ACC112 (cell line): ENCODE data around the gene ONECUT2.
"Not testable (repeated sequence)": the region's sequence is repeated elsewhere in the genome, so short reads cannot be mapped to it uniquely, and the experiment has no call there.

Experiments used
- H2AFZ ChIP-seq: fragments of 200-600 bp; sonication (generic); one replicate; pipeline ENCODE4 v1.6.0; 2017; ENCODE audit warnings: antibody characterized with exemption, low read length; ENCODE audit not compliant: unreplicated experiment
- H3K27ac ChIP-seq: fragments of 200-600 bp; sonication (generic); 2 replicates; pipeline ENCODE4 v1.5.1; 2014; ENCODE audit warnings: low read depth, mild to moderate bottlenecking, antibody characterized with exemption, low read length, moderate library complexity
- H3K27me3 ChIP-seq: fragments of 200-600 bp; sonication (generic); 2 replicates; pipeline ENCODE4 v1.6.1; 2014; ENCODE audit warnings: mild to moderate bottlenecking, antibody characterized with exemption, low read length, moderate library complexity, mixed read lengths; ENCODE audit not compliant: insufficient read depth
- H3K36me3 ChIP-seq: fragments of 200-600 bp; sonication (generic); 2 replicates; pipeline ENCODE4 v1.6.1; 2016; ENCODE audit warnings: mild to moderate bottlenecking, antibody characterized with exemption, low read length, moderate library complexity, mixed read lengths; ENCODE audit not compliant: insufficient read depth
- H3K4me1 ChIP-seq: fragments of 200-600 bp; sonication (generic); one replicate; pipeline ENCODE4 v1.6.1; 2016; ENCODE audit warnings: low read length, mixed read lengths; ENCODE audit not compliant: insufficient read depth, unreplicated experiment, control insufficient read depth
- H3K4me3 ChIP-seq: fragments of 200-600 bp; sonication (generic); 2 replicates; pipeline ENCODE4 v1.5.1; 2014; ENCODE audit warnings: mild to moderate bottlenecking, low read depth, low read length
- H3K79me2 ChIP-seq: fragments of 200-600 bp; sonication (generic); one replicate; pipeline ENCODE4 v1.6.0; 2016; ENCODE audit warnings: low read length; ENCODE audit not compliant: control insufficient read depth, unreplicated experiment, insufficient read depth

The ONECUT2 gene

DNA sequence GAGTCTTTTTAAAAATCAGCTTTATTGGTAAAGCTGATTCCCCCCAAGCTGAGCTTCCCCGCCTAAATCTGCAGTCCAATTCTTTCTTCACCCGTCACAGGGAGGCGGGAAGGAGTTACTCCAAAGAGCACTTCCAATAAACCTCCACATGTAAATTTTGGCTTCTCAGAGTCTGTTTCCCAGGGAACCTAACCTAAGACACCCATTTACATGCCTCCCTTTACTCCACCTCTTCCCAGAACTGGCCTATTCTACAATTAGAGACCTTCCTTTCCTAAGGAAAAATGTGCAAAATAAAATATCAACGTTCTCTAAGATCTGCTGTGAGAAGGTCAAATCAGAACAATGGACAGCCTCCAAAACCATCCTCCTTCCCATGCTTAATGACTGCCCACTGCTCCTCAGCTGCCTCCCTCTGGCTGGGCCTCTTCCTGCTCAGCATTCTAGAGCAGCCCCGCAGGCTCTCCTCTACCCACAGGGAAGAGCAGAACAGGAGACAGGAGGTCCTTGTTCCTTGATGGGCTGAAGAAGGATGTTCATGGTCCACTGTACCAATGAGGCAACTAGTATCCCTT lies 63.6 kb downstream of the ONECUT2 start:
- Histone ChIP-seq H3K27ac (no peak overlapping the region), H3K27me3 (peaks cover 24% of the 10 kb centered on the region), H3K4me3 (no peak overlapping the region), H3K36me3 (no peaks in the 10 kb centered on the region), H3K79me2 (no peaks in the 10 kb centered on the region), H2AFZ (no peak overlapping the region), H3K4me1 (no peaks in the 10 kb centered on the region)

DNA sequence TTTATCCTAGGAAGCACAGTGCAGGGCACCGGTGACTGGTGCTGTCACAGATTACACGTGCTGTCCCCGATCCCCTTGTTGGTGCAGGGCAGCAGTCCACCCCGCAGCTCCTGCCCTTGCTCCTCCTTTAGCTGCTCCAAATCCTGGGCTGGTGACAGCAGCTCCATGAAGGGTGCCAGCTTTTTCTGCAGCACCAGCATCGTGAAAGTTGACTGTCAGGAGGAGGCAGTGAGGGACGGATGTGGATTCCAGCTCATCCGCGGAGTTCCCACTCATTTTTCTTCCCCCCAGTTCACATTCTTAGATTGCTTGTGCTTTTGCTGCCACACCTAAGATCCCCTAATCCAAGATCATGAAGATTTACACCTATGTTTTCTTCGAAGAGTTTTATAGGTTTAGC lies 67.5 kb downstream of the ONECUT2 start:
- Histone ChIP-seq H3K27ac (no peak overlapping the region), H2AFZ (no peak overlapping the region), H3K4me1 (no peaks in the 10 kb centered on the region), H3K27me3 (peaks cover 50% of the 10 kb centered on the region), H3K36me3 (no peaks in the 10 kb centered on the region), H3K4me3 (no peak overlapping the region), H3K79me2 (no peaks in the 10 kb centered on the region)

- H2AFZ ChIP-seq, result no peak overlapping the region
- H3K36me3 ChIP-seq, result no peaks in the 10 kb centered on the region
- H3K27me3 ChIP-seq, result peaks cover 61% of the 10 kb centered on the region
- no peak overlapping the region for H3K4me3 ChIP-seq
- H3K4me1 ChIP-seq, result no peaks in the 10 kb centered on the region
- no peak overlapping the region for H3K27ac ChIP-seq
- no peaks in the 10 kb centered on the region for H3K79me2 ChIP-seq
These were observed 70.1 kb downstream of the ONECUT2 start for GRCh38 chr18:57505231-57505630.

DNA sequence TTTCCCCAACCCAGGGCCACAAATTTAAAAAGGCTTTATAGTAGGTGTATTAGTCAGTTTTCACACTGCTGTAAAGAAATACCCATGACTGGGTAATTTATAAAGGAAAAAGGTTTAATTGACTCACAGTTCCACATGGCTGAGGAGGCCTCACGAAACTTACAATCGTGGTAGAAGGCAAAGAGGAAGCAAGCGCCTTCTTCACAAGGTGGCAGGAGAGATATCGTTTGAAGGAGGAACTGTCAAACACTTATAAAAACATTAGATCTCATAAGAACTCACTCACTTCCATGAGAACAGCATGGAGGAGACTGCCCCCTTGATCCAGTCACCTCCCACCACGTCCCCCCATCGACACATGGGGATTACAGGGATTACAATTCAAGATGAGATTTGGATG lies 80.9 kb downstream of the ONECUT2 start:
- H3K36me3 ChIP-seq, result no peaks in the 10 kb centered on the region
- no peak overlapping the region for H2AFZ ChIP-seq
- H3K27ac ChIP-seq, result no peak overlapping the region
- H3K4me1 ChIP-seq, result no peaks in the 10 kb centered on the region
- no peak overlapping the region for H3K4me3 ChIP-seq
- H3K27me3 ChIP-seq, result peaks cover 11% of the 10 kb centered on the region
- no peaks in the 10 kb centered on the region for H3K79me2 ChIP-seq

GRCh38 chr18:57518533-57518932 lies 83.4 kb downstream of the ONECUT2 start:
- Histone ChIP-seq H3K36me3 (no peaks in the 10 kb centered on the region), H3K4me1 (no peaks in the 10 kb centered on the region), H3K27me3 (peaks cover 17% of the 10 kb centered on the region), H3K27ac (no peak overlapping the region), H2AFZ (no peak overlapping the region), H3K4me3 (no peak overlapping the region), H3K79me2 (no peaks in the 10 kb centered on the region)

DNA sequence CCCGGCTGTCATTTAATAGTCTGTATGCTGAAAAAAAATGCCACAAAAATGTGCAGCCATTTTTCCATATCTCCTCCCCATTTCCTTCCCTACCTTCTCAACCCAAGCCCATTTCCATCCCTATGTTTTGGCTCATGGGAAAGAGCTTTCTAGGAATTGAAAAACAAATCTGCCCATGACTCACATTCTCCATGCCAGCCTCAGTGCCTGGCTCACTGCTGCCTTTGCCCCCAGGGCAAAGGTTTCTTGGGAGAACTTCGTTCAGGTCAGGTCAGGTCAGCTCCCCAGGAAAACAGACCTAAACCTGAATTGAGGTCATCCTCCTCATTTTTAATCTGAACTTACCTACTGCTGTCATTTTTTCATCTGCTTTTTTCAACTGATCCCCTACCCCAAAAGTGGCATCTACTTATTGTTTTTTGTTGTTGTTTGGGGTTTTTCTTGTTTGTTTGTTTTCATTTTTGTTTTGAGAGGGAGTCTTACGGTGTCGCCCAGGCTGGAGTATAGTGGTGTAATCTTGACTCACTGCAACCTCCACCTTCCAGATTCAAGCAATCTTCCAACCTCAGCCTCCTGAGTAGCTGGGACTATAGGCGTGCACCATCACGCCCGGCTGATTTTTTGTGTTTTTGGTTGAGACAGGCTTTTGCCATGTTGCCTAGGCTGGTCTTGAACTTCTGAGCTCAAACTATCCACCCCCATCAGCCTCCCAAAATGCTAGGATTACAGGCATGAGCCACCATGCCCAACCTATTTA lies 84.7 kb downstream of the ONECUT2 start:
- Histone ChIP-seq H3K4me1 (no peaks in the 10 kb centered on the region), H3K4me3 (no peak overlapping the region), H3K27me3 (peaks cover 19% of the 10 kb centered on the region), H2AFZ (no peak overlapping the region), H3K36me3 (no peaks in the 10 kb centered on the region), H3K79me2 (no peaks in the 10 kb centered on the region), H3K27ac (no peak overlapping the region)

DNA sequence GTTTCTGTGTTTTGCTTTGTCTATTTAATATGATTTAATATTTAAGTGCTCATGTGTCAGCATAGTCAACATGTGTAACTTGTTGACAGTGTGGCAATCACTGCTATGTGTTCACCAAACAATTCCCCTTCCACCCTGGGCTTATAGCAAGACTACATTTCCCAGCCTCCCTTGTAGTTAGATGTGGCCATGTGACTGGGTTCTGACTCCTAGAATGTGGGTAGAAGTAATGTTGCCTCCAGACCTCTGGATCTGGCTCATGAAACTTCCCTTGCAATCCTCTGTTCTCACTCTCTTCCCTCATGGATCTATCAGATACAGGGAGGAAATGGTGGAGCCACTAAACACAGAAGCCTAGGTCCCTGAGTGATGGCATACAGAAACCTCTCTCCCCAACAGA lies 87.2 kb downstream of the ONECUT2 start:
- H3K79me2 ChIP-seq, H3K4me1 ChIP-seq, H3K36me3 ChIP-seq, H3K27ac ChIP-seq, H2AFZ ChIP-seq, H3K4me3 ChIP-seq: not testable (repeated sequence)
- peaks cover 27% of the 10 kb centered on the region for H3K27me3 ChIP-seq

GRCh38 chr18:57523171-57523956 lies 88.2 kb downstream of the ONECUT2 start:
- H2AFZ ChIP-seq, result no peak overlapping the region
- H3K27me3 ChIP-seq, result peaks cover 32% of the 10 kb centered on the region
- no peaks in the 10 kb centered on the region for H3K36me3 ChIP-seq
- no peaks in the 10 kb centered on the region for H3K4me1 ChIP-seq
- H3K79me2 ChIP-seq, result no peaks in the 10 kb centered on the region
- no peak overlapping the region for H3K27ac ChIP-seq
- no peak overlapping the region for H3K4me3 ChIP-seq

- Histone ChIP-seq H3K27me3 (peaks cover 48% of the 10 kb centered on the region), H2AFZ (no peak overlapping the region), H3K79me2 (no peaks in the 10 kb centered on the region), H3K4me1 (no peaks in the 10 kb centered on the region), H3K4me3 (no peak overlapping the region), H3K27ac (no peak overlapping the region), H3K36me3 (no peaks in the 10 kb centered on the region)
These were observed 92.5 kb downstream of the ONECUT2 start for GRCh38 chr18:57527556-57528229.

DNA sequence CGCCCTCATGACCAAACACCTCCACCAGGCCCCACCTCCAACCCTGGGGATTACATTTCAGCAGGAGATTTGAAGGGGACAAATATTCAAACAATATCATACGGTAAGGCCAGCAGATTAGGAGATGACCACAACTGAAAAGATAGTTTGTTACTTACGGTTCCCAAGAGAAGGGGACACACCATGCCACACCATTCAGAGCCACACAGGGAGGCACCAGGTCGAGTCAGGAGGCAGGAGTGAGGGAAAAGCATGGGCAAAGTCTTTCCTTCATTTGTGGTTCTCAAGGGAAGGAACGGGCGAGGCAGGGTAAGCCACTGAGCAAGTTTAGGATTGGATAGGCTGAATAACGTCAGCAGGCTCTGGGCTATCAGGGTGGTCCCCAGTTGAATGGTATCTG lies 94.0 kb downstream of the ONECUT2 start:
- no peak overlapping the region for H3K27ac ChIP-seq
- H2AFZ ChIP-seq, result no peak overlapping the region
- no peak overlapping the region for H3K4me3 ChIP-seq
- peaks cover 8% of the 10 kb centered on the region for H3K4me1 ChIP-seq
- no peaks in the 10 kb centered on the region for H3K36me3 ChIP-seq
- H3K27me3 ChIP-seq, result peaks cover 42% of the 10 kb centered on the region
- H3K79me2 ChIP-seq, result no peaks in the 10 kb centered on the region
